ENCODE measurements around the gene SULT2B1.
"Not testable (repeated sequence)": the region's sequence is repeated elsewhere in the genome, so short reads cannot be mapped to it uniquely, and the experiment has no call there.

SULT2B1 gene

GRCh38 chr19:48561412-48561811, 9.4 kb downstream of the SULT2B1 start:
- no peak for DNase-seq

GRCh38 chr19:48565090-48565489, 13.1 kb downstream of the SULT2B1 start:
- no peak for DNase-seq

GRCh38 chr19:48568345-48568886, 16.4 kb downstream of the SULT2B1 start:
- peak; percentile 75 for DNase-seq

- DNase-seq, result peak; percentile 48
Observed at GRCh38 chr19:48569814-48570213, 17.8 kb downstream of the SULT2B1 start.

- DNase-seq, result peak; percentile 75
Observed at GRCh38 chr19:48571378-48572162, 19.6 kb downstream of the SULT2B1 start.

GRCh38 chr19:48573163-48573505, 21.2 kb downstream of the SULT2B1 start:
- DNase-seq, result no peak

- no peak for DNase-seq
Observed at GRCh38 chr19:48575931-48576622, 24.1 kb downstream of the SULT2B1 start.

- DNase-seq, result not testable (repeated sequence)
Observed at GRCh38 chr19:48577908-48578307, 25.9 kb downstream of the SULT2B1 start.

- DNase-seq, result no peak
Observed at GRCh38 chr19:48578891-48579290, 26.9 kb downstream of the SULT2B1 start.

- DNase-seq, result no peak
Observed at GRCh38 chr19:48582168-48582567, 30.2 kb downstream of the SULT2B1 start.

- DNase-seq, result no peak
Observed at GRCh38 chr19:48587387-48587786, 35.4 kb downstream of the SULT2B1 start.

- DNase-seq, result peak; percentile 70
Observed at GRCh38 chr19:48588670-48589401, 36.9 kb downstream of the SULT2B1 start.

- no peak for DNase-seq
Observed at GRCh38 chr19:48591021-48591420, 39.0 kb downstream of the SULT2B1 start.

- DNase-seq, result no peak
Observed at GRCh38 chr19:48595171-48595570, 43.2 kb downstream of the SULT2B1 start.

GRCh38 chr19:48595833-48596232, 43.9 kb downstream of the SULT2B1 start:
- DNase-seq, result no peak

GRCh38 chr19:48596237-48596636, 44.3 kb downstream of the SULT2B1 start:
- no peak for DNase-seq

- DNase-seq, result no peak
Observed at GRCh38 chr19:48596679-48597465, 44.9 kb downstream of the SULT2B1 start.

- DNase-seq, result no peak
Observed at GRCh38 chr19:48598996-48599700, 47.2 kb downstream of the SULT2B1 start.

GRCh38 chr19:48600679-48601417, 48.9 kb downstream of the SULT2B1 start:
- no peak for DNase-seq

GRCh38 chr19:48603001-48603400, 51.0 kb downstream of the SULT2B1 start:
- DNase-seq, result no peak

- no peak for DNase-seq
Observed at GRCh38 chr19:48603449-48603848, 51.5 kb downstream of the SULT2B1 start.
